Naive thymus-derived CD4-positive, alpha-beta T cell (primary cell): ENCODE data around the gene CD86. TPM values are rescaled to one million over a fixed set of nuclear protein-coding genes. Genes with fewer than 3 reads are reported as not detected.
A peak's percentile ranks its signal among the peaks of the same experiment; 100 is the strongest.

Experiments used
- ATAC-seq: fragments of 150-1000 bp; cut with Tn5 transposase; 2 replicates; pipeline ENCODE4 v1.10.0; 2021; ENCODE audit warnings: mild to moderate bottlenecking, moderate library complexity
- CTCF ChIA-PET: fragments of 350-600 bp; sonication (Branson Sonifier 250); formaldehyde crosslinking; loops from one replicate; lab custom pipeline; 2021; ENCODE audit warnings: antibody characterized with exemption; lab: Charles Lee
- POLR2A ChIA-PET: fragments of 350-600 bp; sonication (Branson Sonifier 250); formaldehyde crosslinking; loops from one replicate; lab custom pipeline; 2021; ENCODE audit warnings: antibody characterized with exemption, inconsistent platforms; lab: Charles Lee
- DNase-seq, 9 donors: peaks; one replicate each; pipeline versions ENCODE4 v3.0.0 to v3.0.0-alpha.2; 2020 to 2022; ENCODE audit warnings: mixed read lengths in 1 of 9
- H3K27ac ChIP-seq: one replicate; pipeline ENCODE4 v1.7.0; 2013; ENCODE audit warnings: mild to moderate bottlenecking, low read depth, low read length, moderate library complexity
- H3K27me3 ChIP-seq, 2 donors: one replicate each; pipeline ENCODE4 v1.7.0; 2013; ENCODE audit warnings: low read length in 2 of 2, mild to moderate bottlenecking in 2 of 2, moderate library complexity in 2 of 2; ENCODE audit not compliant: control insufficient read depth in 2 of 2, insufficient read depth in 2 of 2
- H3K36me3 ChIP-seq, 3 experiments: 1 replicate in 2 of 3; 2 replicates in 1 of 3; pipeline ENCODE4 v1.7.0; 2013; ENCODE audit warnings: low read length in 3 of 3, mild to moderate bottlenecking in 3 of 3, moderate library complexity in 1 of 3; ENCODE audit not compliant: insufficient read depth in 3 of 3, control insufficient read depth in 2 of 3
- H3K4me1 ChIP-seq, 2 donors: one replicate each; pipeline ENCODE4 v1.7.0; 2013; ENCODE audit warnings: low read length in 2 of 2, mild to moderate bottlenecking in 2 of 2, moderate library complexity in 1 of 2; ENCODE audit not compliant: control insufficient read depth in 2 of 2, insufficient read depth in 2 of 2
- H3K4me3 ChIP-seq: 2 replicates; pipeline ENCODE4 v1.7.0; 2013; ENCODE audit warnings: mild to moderate bottlenecking, low read length
- H3K9me3 ChIP-seq, 3 experiments: 1 replicate in 2 of 3; 2 replicates in 1 of 3; pipeline ENCODE4 v1.7.0; 2013; ENCODE audit warnings: low read length in 3 of 3; ENCODE audit not compliant: control insufficient read depth in 2 of 3
- H3K27ac Mint-ChIP-seq, 9 donors: one replicate each; pipeline ENCODE4 v1.8.0; 2020 to 2022; ENCODE audit warnings: mixed read lengths in 9 of 9, mild to moderate bottlenecking in 8 of 9, moderate library complexity in 5 of 9, inconsistent platforms in 2 of 9
- H3K27me3 Mint-ChIP-seq, 5 donors: one replicate each; pipeline ENCODE4 v1.8.0; 2021 to 2022; ENCODE audit warnings: mixed read lengths in 5 of 5, mild to moderate bottlenecking in 1 of 5
- H3K36me3 Mint-ChIP-seq, 5 donors: one replicate each; pipeline ENCODE4 v1.8.0; 2020 to 2022; ENCODE audit warnings: mixed read lengths in 5 of 5, mild to moderate bottlenecking in 3 of 5, inconsistent platforms in 1 of 5
- H3K4me1 Mint-ChIP-seq, 7 donors: one replicate each; pipeline ENCODE4 v1.8.0; 2020 to 2022; ENCODE audit warnings: mixed read lengths in 7 of 7, mild to moderate bottlenecking in 3 of 7, inconsistent platforms in 1 of 7
- H3K4me3 Mint-ChIP-seq, 10 donors: one replicate each; pipeline ENCODE4 v1.8.0; 2020 to 2022; ENCODE audit warnings: mild to moderate bottlenecking in 10 of 10, mixed read lengths in 10 of 10, moderate library complexity in 6 of 10, inconsistent platforms in 2 of 10
- H3K9me3 Mint-ChIP-seq, 11 donors: one replicate each; pipeline ENCODE4 v1.8.0; 2020 to 2022; ENCODE audit warnings: mixed read lengths in 11 of 11, mild to moderate bottlenecking in 4 of 11, inconsistent platforms in 1 of 11, moderate library complexity in 1 of 11
- intact Hi-C, 2 donors: fragments of 100-400 bp; cut with micrococcal nuclease; formaldehyde crosslinking; loops; one replicate each; pipeline ENCODE4 v1.15.1; 2023
- polyA plus RNA-seq, 2 donors: library from polyadenylated mRNA; unstranded; fragments of 300-500 nt; fragmentation: Illumina TruSeq; gene quantifications; one replicate each; pipeline ENCODE4 v1.2.3, GENCODE V29; 2021
- total RNA-seq, 6 experiments: library from RNA in 5 of 6; stranded (reverse) in 5 of 6; gene quantifications; 1 replicate in 5 of 6; 2 replicates in 1 of 6; pipeline ENCODE4 v1.2.3 and lab custom pipeline; 2021 to 2026

Gene CD86
- total and polyA plus RNA-seq, 7 experiments from 2014 or later = 0.07 to 24.0 (median 1.4) TPM

DNA sequence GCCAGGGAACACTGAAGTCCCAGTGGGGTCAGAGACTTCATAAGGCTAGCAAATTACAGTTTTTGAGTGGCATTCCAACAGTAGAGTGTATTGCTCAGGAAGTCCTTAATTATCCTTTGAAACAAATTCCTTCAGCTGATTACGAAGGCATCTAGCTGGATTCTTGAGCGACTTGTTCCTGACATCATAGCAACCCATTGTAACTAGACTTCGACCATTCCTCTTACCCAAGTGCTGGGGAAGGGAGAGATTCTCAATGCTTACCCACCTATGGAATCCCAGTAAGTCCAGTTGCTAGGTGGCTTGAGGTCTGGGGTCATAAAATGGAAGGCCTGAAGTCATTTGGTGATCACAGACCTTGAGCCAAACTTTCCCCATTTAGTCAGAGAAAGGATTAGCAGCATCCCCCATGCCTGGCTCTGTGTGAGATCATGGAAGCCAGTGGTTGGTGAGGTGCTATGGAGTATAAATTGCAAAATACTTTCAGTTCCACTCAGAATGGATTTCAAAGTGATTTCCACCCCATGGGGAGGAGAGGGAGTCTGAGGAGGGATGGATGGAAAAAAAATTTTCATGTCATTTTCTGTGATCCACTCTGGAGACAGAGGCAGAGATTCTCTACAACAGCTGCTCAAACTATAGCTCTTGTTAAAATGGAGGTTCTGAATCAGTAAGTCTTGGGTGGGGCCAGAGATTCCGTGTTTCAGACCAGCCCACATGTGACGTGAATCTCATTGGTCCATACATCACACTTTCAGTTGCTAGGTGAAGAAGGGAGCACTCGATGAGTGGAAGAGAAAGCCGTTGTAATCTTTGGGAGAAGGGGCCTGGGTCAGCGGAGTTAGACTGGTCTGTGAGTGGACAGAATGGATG lies 45.7 kb downstream of the CD86 start:
- H3K27ac Mint-ChIP-seq = peak overlapping the region in 1 of 9 donors; percentile 86

GRCh38 chr3:122101646-122102045 lies 46.5 kb downstream of the CD86 start:
- no peaks in the 10 kb centered on the region for H3K27me3 Mint-ChIP-seq
- ChIA-PET POLR2A (no interaction called here), CTCF (interaction anchor here (1.0 to 2.3 kb wide), 4 partner anchors 252 to 555 kb away, joined by 3 to 5 read pairs (median 4); no protein-coding TSS in a partner anchor)
- Histone ChIP-seq H3K27me3 (no peaks in the 10 kb centered on the region), H3K4me1 (peaks cover 0 to 5% of the 10 kb centered on the region in 2 donors), H3K27ac (no peak overlapping the region), H3K9me3 (no peaks in the 10 kb centered on the region), H3K36me3 (no peaks in the 10 kb centered on the region), H3K4me3 (no peak overlapping the region)
- DNase-seq = peak in 7 of 9 donors; percentile 19 to 66 (median 54)
- no peak overlapping the region for H3K27ac Mint-ChIP-seq
- ATAC-seq = peak; percentile 79
- H3K4me1 Mint-ChIP-seq = peaks cover 0 to 37% (median 10%) of the 10 kb centered on the region in 7 donors
- no peaks in the 10 kb centered on the region for H3K36me3 Mint-ChIP-seq
- intact Hi-C loops = loop anchor here (1.0 to 5.0 kb wide), 8 partner anchors 45 to 581 kb away; partner anchors contain the start of genes MIX23 (in 1 of the 2) and PARP14 (in 1 of the 2)
- H3K4me3 Mint-ChIP-seq = peak overlapping the region in 1 of 10 donors; percentile 4
- no peaks in the 10 kb centered on the region for H3K9me3 Mint-ChIP-seq

More for the DNA sequence above, 45.7 kb downstream of the CD86 start:
- no peaks in the 10 kb centered on the region for H3K27me3 ChIP-seq
- Mint-ChIP-seq H3K9me3 (no peaks in the 10 kb centered on the region), H3K27me3 (peaks cover 0 to under 1% (median 0%) of the 10 kb centered on the region in 5 donors), H3K4me1 (peaks cover 0 to 35% (median 10%) of the 10 kb centered on the region in 7 donors), H3K36me3 (no peaks in the 10 kb centered on the region), H3K4me3 (peak overlapping the region in 4 of 10 donors; percentile 26 to 78 (median 46))
- intact Hi-C loops = loop anchor here (1.0 to 5.0 kb wide), 7 partner anchors 157 to 581 kb away; partner anchors contain the start of genes MIX23 (in 1 of the 2) and PARP14 (in 1 of the 2)
- no peak overlapping the region for H3K27ac ChIP-seq
- H3K4me3 ChIP-seq = no peak overlapping the region
- CTCF ChIA-PET = interaction anchor here (1.0 to 2.3 kb wide), 4 partner anchors 253 to 554 kb away, joined by 3 to 5 read pairs (median 4); no protein-coding TSS in a partner anchor
- ATAC-seq (peak; percentile 67), DNase-seq (peak in 3 of 9 donors; percentile 4 to 11 (median 9))
- peaks cover 0 to 5% of the 10 kb centered on the region in 2 donors for H3K4me1 ChIP-seq
- POLR2A ChIA-PET = interaction anchor here (0.6 kb wide), 1 partner anchor 623 kb away, joined by 7 read pairs; no protein-coding TSS in a partner anchor
- H3K36me3 ChIP-seq = no peaks in the 10 kb centered on the region
- no peaks in the 10 kb centered on the region for H3K9me3 ChIP-seq

DNA sequence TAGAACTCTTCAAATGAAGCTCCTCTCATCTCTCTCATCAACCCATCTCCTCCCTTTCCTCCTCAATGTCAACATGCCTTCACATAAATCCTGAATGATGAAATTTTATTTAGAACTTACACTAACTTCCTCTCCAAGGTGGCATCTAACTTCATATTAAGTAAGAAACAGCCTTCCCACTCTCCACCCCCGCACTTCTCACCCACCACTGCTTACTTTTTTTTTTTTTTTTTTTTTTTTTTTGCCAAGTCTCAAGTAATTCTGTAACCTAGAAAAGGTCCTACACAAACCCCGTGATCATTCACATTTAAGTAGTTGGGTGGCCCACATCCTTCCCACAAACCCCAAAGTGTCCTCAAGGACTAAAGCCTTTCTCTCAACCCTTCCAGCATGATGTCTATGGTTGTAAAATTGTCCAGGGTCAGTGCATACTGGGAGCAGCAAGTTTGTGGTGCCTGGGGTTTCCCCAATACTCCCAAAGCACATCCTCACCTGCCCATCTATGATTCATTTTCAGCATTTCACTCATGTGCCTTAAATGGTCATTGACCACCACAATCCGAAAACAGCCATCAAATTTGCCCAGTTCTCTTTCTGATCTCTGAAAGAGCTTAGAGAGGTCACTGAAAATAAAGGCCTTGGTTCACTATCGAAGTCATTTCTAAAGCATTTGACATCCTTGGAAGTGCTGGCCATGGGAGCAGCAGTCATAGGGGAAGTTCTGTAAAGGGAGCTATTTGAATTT lies 47.2 kb downstream of the CD86 start:
- POLR2A ChIA-PET = no interaction called here
- peak overlapping the region in 2 of 9 donors; percentile 5 to 24 for H3K27ac Mint-ChIP-seq
- peak in 1 of 9 donors; percentile 38 for DNase-seq

GRCh38 chr3:122103821-122104514 lies 48.8 kb downstream of the CD86 start:
- no peak overlapping the region for H3K27ac Mint-ChIP-seq
- Histone ChIP-seq H3K36me3 (no peaks in the 10 kb centered on the region), H3K9me3 (no peaks in the 10 kb centered on the region), H3K4me3 (no peak overlapping the region), H3K27ac (no peak overlapping the region), H3K4me1 (peaks cover 0 to 5% of the 10 kb centered on the region in 2 donors), H3K27me3 (no peaks in the 10 kb centered on the region)
- CTCF ChIA-PET = interaction anchor here (1.3 kb wide), 1 partner anchor 209 kb away, joined by 3 read pairs; no protein-coding TSS in a partner anchor
- no peak for ATAC-seq
- POLR2A ChIA-PET = no interaction called here
- peaks cover 0 to 37% (median 10%) of the 10 kb centered on the region in 7 donors for H3K4me1 Mint-ChIP-seq
- no peak overlapping the region for H3K4me3 Mint-ChIP-seq
- H3K9me3 Mint-ChIP-seq = peaks cover 0 to 1% (median 0%) of the 10 kb centered on the region in 11 donors
- H3K36me3 Mint-ChIP-seq = no peaks in the 10 kb centered on the region
- DNase-seq = no peak
- intact Hi-C loops = loop anchor here in 1 of 2 donors (5.0 kb wide), 1 partner anchor 578 kb away; the partner anchor contains the start of gene PARP14
- H3K27me3 Mint-ChIP-seq = peaks cover 0 to 6% (median 0%) of the 10 kb centered on the region in 5 donors

More for the DNA sequence above, 47.2 kb downstream of the CD86 start:
- CTCF ChIA-PET = interaction anchor here (0.8 to 2.3 kb wide), 6 partner anchors 78 to 578 kb away, joined by 3 to 6 read pairs (median 4); no protein-coding TSS in a partner anchor
- Mint-ChIP-seq H3K4me1 (peaks cover 0 to 37% (median 10%) of the 10 kb centered on the region in 7 donors), H3K4me3 (peak overlapping the region in 1 of 10 donors; percentile 13), H3K27me3 (no peaks in the 10 kb centered on the region), H3K36me3 (no peaks in the 10 kb centered on the region), H3K9me3 (peaks cover 0 to 1% (median 0%) of the 10 kb centered on the region in 11 donors)
- H3K4me1 ChIP-seq = peaks cover 0 to 5% of the 10 kb centered on the region in 2 donors
- no peak overlapping the region for H3K4me3 ChIP-seq
- peak; percentile 21 for ATAC-seq
- no peaks in the 10 kb centered on the region for H3K9me3 ChIP-seq
- H3K27ac ChIP-seq = no peak overlapping the region
- H3K36me3 ChIP-seq = no peaks in the 10 kb centered on the region
- no peaks in the 10 kb centered on the region for H3K27me3 ChIP-seq
- intact Hi-C loops = loop anchor here in 1 of 2 donors (1.0 to 5.0 kb wide), 2 partner anchors 44 to 580 kb away; partner anchors contain the start of gene PARP14

GRCh38 chr3:122104515-122105194 lies 49.5 kb downstream of the CD86 start:
- no peaks in the 10 kb centered on the region for H3K36me3 ChIP-seq
- H3K27me3 ChIP-seq = no peaks in the 10 kb centered on the region
- ChIA-PET POLR2A (no interaction called here), CTCF (interaction anchor here (1.3 kb wide), 1 partner anchor 209 kb away, joined by 3 read pairs; no protein-coding TSS in a partner anchor)
- Mint-ChIP-seq H3K4me1 (peaks cover 0 to 37% (median 10%) of the 10 kb centered on the region in 7 donors), H3K27ac (no peak overlapping the region), H3K9me3 (peaks cover 0 to 1% (median 0%) of the 10 kb centered on the region in 11 donors), H3K27me3 (peaks cover 0 to 7% (median 0%) of the 10 kb centered on the region in 5 donors), H3K4me3 (no peak overlapping the region), H3K36me3 (no peaks in the 10 kb centered on the region)
- DNase-seq (no peak), ATAC-seq (no peak)
- H3K4me1 ChIP-seq = peaks cover 0 to 5% of the 10 kb centered on the region in 2 donors
- H3K9me3 ChIP-seq = no peaks in the 10 kb centered on the region
- H3K4me3 ChIP-seq = no peak overlapping the region
- no peak overlapping the region for H3K27ac ChIP-seq
- intact Hi-C loops = loop anchor here in 1 of 2 donors (5.0 kb wide), 1 partner anchor 578 kb away; the partner anchor contains the start of gene PARP14
